GM23248 (cell line): ENCODE results near the gene CDO1. TPM values are rescaled to one million over a fixed set of nuclear protein-coding genes. Genes with fewer than 3 reads are reported as not detected.
A peak's percentile ranks its signal among the peaks of the same experiment; 100 is the strongest.

Source experiments
- DNase-seq: peaks from one replicate; pipeline ENCODE4 v3.0.0-alpha.2; 2015
- H2AFZ ChIP-seq: fragments of 200-600 bp; sonication (generic); 2 replicates; pipeline ENCODE4 v1.6.1; 2016; ENCODE audit warnings: antibody characterized with exemption
- H3F3A ChIP-seq: fragments of 200-600 bp; sonication (generic); 2 replicates; pipeline ENCODE4 v1.6.1; 2016; ENCODE audit warnings: mild to moderate bottlenecking, antibody characterized with exemption, mixed run types; ENCODE audit not compliant: insufficient read depth
- H3K27ac ChIP-seq: fragments of 200-600 bp; sonication (generic); 2 replicates; pipeline ENCODE4 v1.5.1; 2016; ENCODE audit warnings: mild to moderate bottlenecking
- H3K27me3 ChIP-seq: fragments of 200-600 bp; sonication (generic); replicated peaks from 2 replicates; pipeline ENCODE4 v1.6.1; 2016; ENCODE audit warnings: mild to moderate bottlenecking; ENCODE audit not compliant: insufficient read depth
- H3K36me3 ChIP-seq: fragments of 200-600 bp; sonication (generic); 2 replicates; pipeline ENCODE4 v1.6.1; 2016; ENCODE audit warnings: low read depth, mild to moderate bottlenecking
- H3K4me1 ChIP-seq: fragments of 200-600 bp; sonication (generic); 2 replicates; pipeline ENCODE4 v1.6.1; 2016; ENCODE audit warnings: mild to moderate bottlenecking; ENCODE audit not compliant: insufficient read depth
- H3K4me2 ChIP-seq: fragments of 200-600 bp; sonication (generic); one replicate; pipeline ENCODE4 v1.6.1; 2016; ENCODE audit warnings: mild to moderate bottlenecking; ENCODE audit not compliant: unreplicated experiment
- H3K4me3 ChIP-seq: fragments of 200-600 bp; sonication (generic); 2 replicates; pipeline ENCODE4 v1.5.1; 2016; ENCODE audit warnings: mild to moderate bottlenecking
- H3K79me2 ChIP-seq: fragments of 200-600 bp; sonication (generic); 2 replicates; pipeline ENCODE4 v1.6.1; 2016; ENCODE audit warnings: mild to moderate bottlenecking; ENCODE audit not compliant: insufficient read depth
- H3K9ac ChIP-seq: fragments of 200-600 bp; sonication (generic); 2 replicates; pipeline ENCODE4 v1.6.1; 2016; ENCODE audit warnings: mild to moderate bottlenecking
- H3K9me2 ChIP-seq: fragments of 200-600 bp; sonication (generic); 2 replicates; pipeline ENCODE4 v1.6.1; 2016; ENCODE audit warnings: mixed run types, mild to moderate bottlenecking, moderate library complexity; ENCODE audit not compliant: insufficient read depth
- H3K9me3 ChIP-seq: fragments of 200-600 bp; sonication (generic); one replicate; pipeline ENCODE4 v1.6.1; 2017; ENCODE audit warnings: low read depth
- H4K20me1 ChIP-seq: fragments of 200-600 bp; sonication (generic); 2 replicates; pipeline ENCODE4 v1.6.0; 2016; ENCODE audit not compliant: insufficient read depth
- EZH2 ChIP-seq: fragments of 200-600 bp; sonication (generic); IDR thresholded peaks from 2 replicates; pipeline ENCODE4 v1.6.1; 2018; ENCODE audit warnings: antibody characterized with exemption, mild to moderate bottlenecking; ENCODE audit not compliant: insufficient read depth, poor library complexity, severe bottlenecking
- EZH2phosphoT487 ChIP-seq: fragments of 200-600 bp; sonication (generic); IDR thresholded peaks from 2 replicates; pipeline ENCODE4 v1.6.1; 2018; ENCODE audit warnings: antibody characterized with exemption, moderate library complexity, mild to moderate bottlenecking, low read depth; ENCODE audit not compliant: insufficient read depth
- WGBS, 2 experiments: methylation state at CpG; one replicate each; pipeline ENCODE4 v1.1.6; 2015 to 2017; ENCODE audit warnings: low lambda C conversion rate in 2 of 2, low coverage in 1 of 2; ENCODE audit errors: missing lambda C conversion rate in 2 of 2; 5-methylcytosine and 5-hydroxymethylcytosine counted together
- in situ Hi-C: fragments of 300-500 bp; cut with MboI; formaldehyde crosslinking; loops from 2 replicates; pipeline ENCODE4 v1.15.0; 2020
- polyA plus RNA-seq: library from polyadenylated mRNA; unstranded; fragments of >200 nt; fragmentation: Nextera tagmentation; extraction: Ambion mirVana; gene quantifications from 2 replicates; pipeline ENCODE4 v1.2.1, GENCODE V29; 2016
- total RNA-seq: library from RNA; depleted of rRNA; stranded (reverse); fragments of >200 nt; shearing (Covaris generic); gene quantifications from 2 replicates; pipeline ENCODE4 v1.2.3, GENCODE V29; 2014

Gene CDO1
- total and polyA plus RNA-seq, 2 experiments from 2014 or later: 2.2 to 4.3 TPM

DNA sequence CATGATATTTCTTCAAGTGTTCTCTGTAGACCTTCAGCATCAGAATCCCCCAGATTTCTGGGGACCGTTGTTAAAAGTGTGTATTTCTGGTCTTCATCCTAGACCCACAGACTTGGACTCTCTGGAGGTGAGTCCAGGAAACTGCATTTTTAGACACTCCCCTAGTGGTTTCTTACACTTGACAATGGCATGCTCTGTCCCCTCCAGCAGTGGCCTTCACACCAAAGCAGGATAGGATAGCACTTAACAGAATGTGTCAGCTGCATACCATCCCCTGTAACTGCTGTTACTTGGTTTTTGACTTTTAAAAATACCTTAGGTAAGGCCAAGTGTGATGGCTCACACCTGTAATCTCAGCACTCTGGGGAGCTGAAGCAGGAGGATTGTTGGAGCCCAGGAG is 20.8 kb downstream of the CDO1 start:
- H3F3A ChIP-seq: no peaks in the 10 kb centered on the region
- no peaks in the 10 kb centered on the region for H3K36me3 ChIP-seq
- in situ Hi-C loops: no loop called here
- H3K4me1 ChIP-seq: no peaks in the 10 kb centered on the region
- no peaks in the 10 kb centered on the region for H3K79me2 ChIP-seq
- H3K27ac ChIP-seq: no peak overlapping the region
- H3K4me2 ChIP-seq: no peak overlapping the region
- no peaks in the 10 kb centered on the region for H3K9me3 ChIP-seq
- no peaks in the 10 kb centered on the region for H4K20me1 ChIP-seq
- no peaks in the 10 kb centered on the region for H3K9me2 ChIP-seq
- no peak overlapping the region for H2AFZ ChIP-seq
- TF ChIP-seq EZH2 (no peak), EZH2phosphoT487 (no peak)
- H3K4me3 ChIP-seq: no peak overlapping the region
- H3K9ac ChIP-seq: no peak overlapping the region
- 14 to 34% methylated on average over 1 of the region's 1 CpG for WGBS, 2 experiments
- H3K27me3 ChIP-seq: peaks cover 9% of the 10 kb centered on the region; the same call in 1 of the 2 replicates
- DNase-seq: no peak

DNA sequence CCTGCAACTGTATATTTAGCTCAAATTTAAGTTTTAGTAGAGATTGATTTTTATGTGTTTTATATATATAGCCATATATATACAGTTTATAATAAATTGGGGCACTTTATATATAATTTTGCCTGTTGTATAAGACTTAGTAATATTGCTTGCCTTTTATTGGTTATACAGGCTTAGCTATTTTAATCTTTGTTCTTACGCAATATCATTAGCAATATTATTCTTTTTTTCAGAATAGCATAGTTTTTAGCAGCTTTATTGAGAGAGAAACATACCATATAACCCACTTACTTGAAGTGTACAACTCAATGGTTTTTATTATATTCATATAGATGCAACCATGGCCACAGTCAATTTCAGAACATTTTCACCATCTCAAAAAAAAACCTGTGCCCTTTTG is 28.0 kb downstream of the CDO1 start:
- in situ Hi-C loops: no loop called here
- WGBS, 2 experiments: 79 to 84% methylated on average over 1 of the region's 1 CpG
- Histone ChIP-seq H2AFZ (no peak overlapping the region), H3K9ac (no peak overlapping the region), H3K4me2 (no peak overlapping the region), H3K9me2 (no peaks in the 10 kb centered on the region), H3K27ac (no peak overlapping the region), H4K20me1 (no peaks in the 10 kb centered on the region), H3K36me3 (no peaks in the 10 kb centered on the region), H3K9me3 (no peaks in the 10 kb centered on the region), H3K4me1 (no peaks in the 10 kb centered on the region), H3K27me3 (peaks cover 14% of the 10 kb centered on the region), H3K4me3 (no peak overlapping the region), H3F3A (no peaks in the 10 kb centered on the region), H3K79me2 (no peaks in the 10 kb centered on the region)
- DNase-seq: no peak
- TF ChIP-seq EZH2 (no peak), EZH2phosphoT487 (no peak)

DNA sequence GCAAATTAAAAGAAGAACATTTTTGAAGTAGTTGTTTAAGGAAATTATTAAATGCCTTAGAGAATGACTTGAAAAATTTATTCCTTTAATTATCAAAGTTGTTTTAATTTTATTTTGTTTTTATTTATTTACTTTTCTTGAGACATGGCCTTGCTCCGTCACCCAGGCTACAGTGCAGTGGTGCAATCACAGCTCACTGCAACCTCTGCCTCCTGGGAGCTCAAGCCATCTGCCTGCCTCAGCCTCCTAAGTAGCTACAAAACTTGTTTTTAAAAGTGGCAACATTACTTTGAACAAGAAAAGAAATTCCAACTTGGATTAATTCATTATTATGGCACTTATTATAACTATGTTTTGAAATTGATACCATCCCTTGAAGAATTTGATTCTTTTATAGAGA is 29.0 kb downstream of the CDO1 start:
- WGBS, 2 experiments: 24 to 38% methylated on average over 1 of the region's 1 CpG
- in situ Hi-C loops: no loop called here
- TF ChIP-seq EZH2 (no peak), EZH2phosphoT487 (no peak)

DNA sequence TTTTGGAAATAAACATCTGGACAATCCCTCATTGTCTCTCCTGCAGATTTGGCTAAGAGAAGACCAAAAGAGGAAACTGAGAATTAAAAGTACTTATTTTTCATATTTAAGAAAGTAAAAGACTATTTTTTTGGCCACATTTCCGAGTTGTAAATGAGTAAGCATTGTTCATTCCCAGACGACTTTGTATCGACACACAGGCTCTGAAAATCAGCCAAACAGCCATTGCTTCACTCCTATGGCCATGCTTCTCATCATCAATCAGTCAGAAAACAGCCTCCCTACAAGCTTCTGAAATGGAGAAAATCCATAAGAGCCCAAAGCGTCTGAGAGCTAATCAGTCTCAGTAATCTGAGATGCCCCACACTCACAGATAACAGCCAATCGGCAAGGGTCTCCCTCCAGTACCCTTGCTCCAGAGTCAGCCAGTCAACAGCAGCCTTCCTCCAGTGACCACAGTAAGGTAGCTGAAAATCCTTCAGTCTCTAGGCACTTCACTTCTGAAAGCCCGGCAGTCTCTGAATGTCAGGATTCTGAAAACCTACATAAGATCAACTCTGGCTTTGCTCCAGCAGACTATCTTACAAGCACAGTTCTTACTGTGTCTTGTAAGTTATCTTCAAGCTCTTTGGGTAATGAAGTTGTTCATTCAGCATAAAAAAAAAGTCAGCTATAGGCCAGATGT is 30.9 kb downstream of the CDO1 start:
- Histone ChIP-seq H3K9ac (no peak overlapping the region), H3K9me2 (no peaks in the 10 kb centered on the region), H3K4me2 (no peak overlapping the region), H3K36me3 (no peaks in the 10 kb centered on the region), H3F3A (no peaks in the 10 kb centered on the region), H3K27me3 (peaks cover 6% of the 10 kb centered on the region), H3K9me3 (no peaks in the 10 kb centered on the region), H3K27ac (no peak overlapping the region), H4K20me1 (no peaks in the 10 kb centered on the region), H2AFZ (no peak overlapping the region), H3K4me3 (no peak overlapping the region), H3K4me1 (no peaks in the 10 kb centered on the region), H3K79me2 (no peaks in the 10 kb centered on the region)
- WGBS, 2 experiments: 8 to 12% methylated on average over 6 of the region's 6 CpGs
- DNase-seq: peak; percentile 8
- in situ Hi-C loops: no loop called here
- TF ChIP-seq EZH2 (no peak), EZH2phosphoT487 (no peak)

More for the DNA sequence above, 29.0 kb downstream of the CDO1 start:
- Histone ChIP-seq H3K9ac (no peak overlapping the region), H3K9me2 (no peaks in the 10 kb centered on the region), H3K9me3 (no peaks in the 10 kb centered on the region), H3F3A (no peaks in the 10 kb centered on the region), H4K20me1 (no peaks in the 10 kb centered on the region), H3K4me1 (no peaks in the 10 kb centered on the region), H3K27ac (no peak overlapping the region), H3K36me3 (no peaks in the 10 kb centered on the region), H3K79me2 (no peaks in the 10 kb centered on the region), H3K27me3 (peaks cover 8% of the 10 kb centered on the region), H3K4me3 (no peak overlapping the region), H3K4me2 (no peak overlapping the region), H2AFZ (no peak overlapping the region)
- DNase-seq: no peak
